ENCODE results near the gene DNAH8.

Gene DNAH8

GRCh38 chr6:39049575-39050283 is 334.6 kb downstream of the DNAH8 start:
- no peak for TF ChIP-seq CTCF (IDR thresholded peaks at IDR 0.05; ENCODE audit: extremely low read depth, missing control alignments)
- DNase-seq (ENCODE audit: low spot score): no peak

- no peak for DNase-seq (ENCODE audit: low spot score)
- TF ChIP-seq CTCF (IDR thresholded peaks at IDR 0.05; ENCODE audit: extremely low read depth, missing control alignments): no peak
Observed at GRCh38 chr6:39050453-39051112, 335.5 kb downstream of the DNAH8 start.

- DNase-seq (ENCODE audit: low spot score): no peak
- TF ChIP-seq CTCF (IDR thresholded peaks at IDR 0.05; ENCODE audit: extremely low read depth, missing control alignments): no peak
Observed at GRCh38 chr6:39051399-39052122, 336.4 kb downstream of the DNAH8 start.

GRCh38 chr6:39053016-39053624 is 338.0 kb downstream of the DNAH8 start:
- TF ChIP-seq CTCF (IDR thresholded peaks at IDR 0.05; ENCODE audit: extremely low read depth, missing control alignments): no peak
- no peak for DNase-seq (ENCODE audit: low spot score)

- TF ChIP-seq CTCF (IDR thresholded peaks at IDR 0.05; ENCODE audit: extremely low read depth, missing control alignments): no peak
- DNase-seq (ENCODE audit: low spot score): no peak
Observed at GRCh38 chr6:39053854-39054576, 338.9 kb downstream of the DNAH8 start.

- DNase-seq (ENCODE audit: low spot score): no peak
- TF ChIP-seq CTCF (IDR thresholded peaks at IDR 0.05; ENCODE audit: extremely low read depth, missing control alignments): no peak
Observed at GRCh38 chr6:39054577-39055142, 339.5 kb downstream of the DNAH8 start.
